GM12801 (cell line): Measurements from ENCODE around the gene TPO.

Experiments used
- CTCF ChIP-seq: IDR thresholded peaks from one replicate; pipeline ENCODE4 v1.5.1; 2011; ENCODE audit warnings: control low read depth; ENCODE audit not compliant: insufficient read length; ENCODE audit errors: extremely low read depth

TPO gene

GRCh38 chr2:1461507-1462390, 48.5 kb downstream of the TPO start:
- TF ChIP-seq CTCF: no peak

- no peak for TF ChIP-seq CTCF
Observed at GRCh38 chr2:1462994-1463393, 49.7 kb downstream of the TPO start.

- no peak for TF ChIP-seq CTCF
Observed at GRCh38 chr2:1472350-1472749, 59.1 kb downstream of the TPO start.

- no peak for TF ChIP-seq CTCF
Observed at GRCh38 chr2:1476617-1477195, 63.4 kb downstream of the TPO start.

- no peak for TF ChIP-seq CTCF
Observed at GRCh38 chr2:1477196-1478040, 64.2 kb downstream of the TPO start.

- TF ChIP-seq CTCF: no peak
Observed at GRCh38 chr2:1478311-1479305, 65.3 kb downstream of the TPO start.
